Mesodermal cell (in vitro differentiated cells): ENCODE data around the gene LITAF.
"Not testable (repeated sequence)": the region's sequence is repeated elsewhere in the genome, so short reads cannot be mapped to it uniquely, and the experiment has no call there.

Experiments
- H3K27ac ChIP-seq: 2 replicates; pipeline ENCODE4 v1.7.0; 2013; ENCODE audit warnings: mild to moderate bottlenecking, low read depth, low read length, moderate library complexity; ENCODE audit not compliant: severe bottlenecking
- H3K36me3 ChIP-seq: 2 replicates; pipeline ENCODE4 v1.7.1; 2013; ENCODE audit warnings: mild to moderate bottlenecking, low read length, moderate library complexity; ENCODE audit not compliant: control insufficient read depth, insufficient read depth
- H3K4me1 ChIP-seq: one replicate; pipeline ENCODE4 v1.7.1; 2013; ENCODE audit warnings: mild to moderate bottlenecking, low read length; ENCODE audit not compliant: insufficient read depth, control insufficient read depth, poor library complexity, severe bottlenecking
- H3K4me3 ChIP-seq: 2 replicates; pipeline ENCODE4 v1.7.0; 2013; ENCODE audit warnings: low read length, control low read depth, mild to moderate bottlenecking; ENCODE audit not compliant: insufficient read depth, poor library complexity, severe bottlenecking; ENCODE audit errors: extremely low read depth
- H3K9me3 ChIP-seq: 2 replicates; pipeline ENCODE4 v1.7.1; 2013; ENCODE audit warnings: mild to moderate bottlenecking, low read length, moderate library complexity; ENCODE audit not compliant: control insufficient read depth
- WGBS, 2 experiments: methylation state at CpG; one replicate each; pipeline ENCODE4 v1.1.5; 2013; ENCODE audit warnings: missing lambda C conversion rate in 2 of 2; ENCODE audit not compliant: insufficient coverage in 2 of 2; 5-methylcytosine and 5-hydroxymethylcytosine counted together

The LITAF gene

DNA sequence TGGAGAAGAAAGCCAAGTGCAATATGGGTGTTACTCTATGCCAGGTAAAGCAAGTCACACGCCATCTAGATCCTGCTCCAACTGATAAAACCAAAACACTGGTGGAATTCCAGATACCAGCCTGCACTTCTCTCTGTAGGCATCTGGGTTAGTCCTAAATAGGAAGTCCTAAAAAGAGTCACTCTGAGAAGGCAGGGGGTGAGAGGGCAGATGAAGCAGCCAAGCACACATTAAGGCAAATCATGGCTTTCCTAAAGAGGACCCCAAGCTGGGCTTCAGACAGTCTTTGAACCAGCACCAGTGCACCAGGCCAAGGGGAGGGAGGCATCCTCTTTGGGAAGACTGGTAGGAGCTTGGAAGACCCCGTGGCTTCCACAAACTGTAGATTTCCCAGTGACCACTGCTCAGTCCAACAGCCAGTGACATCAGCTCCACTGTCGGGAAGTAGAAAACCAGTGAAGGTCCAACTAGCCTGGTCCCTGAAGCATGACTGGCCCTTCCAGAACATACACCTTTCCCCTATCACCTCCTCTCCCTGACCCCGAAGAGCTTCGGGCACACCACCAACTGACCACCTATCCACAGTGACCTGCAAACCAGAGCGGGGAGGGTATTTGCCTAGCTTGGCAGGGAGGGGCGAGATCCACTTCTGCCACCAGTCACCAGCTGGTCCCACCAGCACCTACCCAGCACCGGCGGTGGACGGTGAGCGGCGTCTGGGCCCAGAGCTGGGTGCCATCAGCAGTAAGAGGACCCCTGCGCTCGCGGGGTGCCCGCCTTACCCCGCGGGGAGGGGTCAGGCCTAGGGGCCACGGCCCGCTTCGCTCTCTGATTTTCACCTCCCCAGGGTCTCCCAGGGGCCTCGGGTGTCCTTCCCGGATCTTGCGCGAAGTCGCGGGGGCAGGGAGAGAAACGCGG, 1.0 kb downstream of the LITAF start:
- Histone ChIP-seq H3K4me1 (peaks cover 13% of the 10 kb centered on the region), H3K36me3 (peaks cover 4% of the 10 kb centered on the region), H3K4me3 (peak overlapping the region; percentile 72), H3K9me3 (no peaks in the 10 kb centered on the region), H3K27ac (no peak overlapping the region)
- 19 to 23% methylated on average over 22 to 23 of the region's 29 CpGs for WGBS, 2 experiments

DNA sequence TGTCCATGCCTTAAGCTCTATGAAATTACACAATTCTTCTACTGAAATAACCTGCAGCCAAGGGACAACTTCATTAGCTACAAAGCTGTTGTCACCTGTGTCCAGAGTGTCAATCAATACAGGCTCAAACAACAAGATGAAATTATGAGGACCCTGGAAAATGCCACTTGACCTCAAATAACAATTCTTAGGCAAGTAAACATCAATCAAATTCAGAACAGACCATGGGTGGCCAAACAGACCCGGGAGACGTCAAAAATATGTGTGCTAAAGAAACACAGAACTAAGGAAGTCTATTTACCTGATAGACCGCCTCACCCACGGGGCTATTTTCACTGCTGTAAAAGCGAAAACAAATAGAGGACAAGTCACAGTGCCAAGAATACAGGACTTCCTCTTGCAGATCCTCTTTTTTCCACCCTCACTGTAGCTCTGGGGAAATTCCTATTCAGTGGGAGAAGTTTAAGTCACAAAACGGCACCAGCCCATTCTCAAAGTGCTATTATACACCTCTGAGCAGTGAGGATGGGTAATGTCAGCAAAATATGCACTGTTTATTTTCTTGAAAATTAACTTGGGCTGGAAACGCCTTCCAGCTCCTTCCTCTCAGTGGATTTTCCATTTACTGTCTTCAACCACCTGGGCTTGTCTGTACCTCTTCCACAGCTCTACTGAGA, 2.7 kb downstream of the LITAF start:
- peaks cover 6% of the 10 kb centered on the region for H3K36me3 ChIP-seq
- WGBS, 2 experiments, result 46 to 51% methylated on average over 3 to 6 of the region's 7 CpGs
- H3K27ac ChIP-seq, result no peak overlapping the region
- H3K9me3 ChIP-seq, result no peaks in the 10 kb centered on the region
- no peak overlapping the region for H3K4me3 ChIP-seq
- H3K4me1 ChIP-seq, result peaks cover 13% of the 10 kb centered on the region

DNA sequence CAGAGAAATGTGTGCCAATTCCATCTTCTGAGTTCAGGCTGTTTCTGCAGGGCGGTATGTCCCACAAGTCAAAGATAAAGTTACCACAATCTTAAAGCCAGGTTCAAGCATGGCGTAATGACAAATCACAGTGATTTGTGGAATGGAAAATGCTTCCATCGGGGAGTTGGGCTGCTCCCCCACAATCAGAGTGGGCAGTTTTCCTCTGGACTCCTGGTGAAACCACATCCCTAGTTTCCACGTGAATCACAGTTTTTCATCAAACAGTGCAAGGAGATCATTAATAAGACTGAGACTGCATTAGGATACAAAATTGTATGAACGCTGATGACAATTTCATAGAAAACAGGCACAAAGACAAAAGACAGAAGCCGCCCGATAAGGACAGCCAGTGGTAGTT, 3.6 kb downstream of the LITAF start:
- H3K4me1 ChIP-seq, result peaks cover 13% of the 10 kb centered on the region
- H3K36me3 ChIP-seq, result peaks cover 10% of the 10 kb centered on the region
- H3K9me3 ChIP-seq, result no peaks in the 10 kb centered on the region
- H3K4me3 ChIP-seq, result no peak overlapping the region
- WGBS, 2 experiments, result 68 to 82% methylated on average over 3 to 5 of the region's 7 CpGs
- no peak overlapping the region for H3K27ac ChIP-seq

DNA sequence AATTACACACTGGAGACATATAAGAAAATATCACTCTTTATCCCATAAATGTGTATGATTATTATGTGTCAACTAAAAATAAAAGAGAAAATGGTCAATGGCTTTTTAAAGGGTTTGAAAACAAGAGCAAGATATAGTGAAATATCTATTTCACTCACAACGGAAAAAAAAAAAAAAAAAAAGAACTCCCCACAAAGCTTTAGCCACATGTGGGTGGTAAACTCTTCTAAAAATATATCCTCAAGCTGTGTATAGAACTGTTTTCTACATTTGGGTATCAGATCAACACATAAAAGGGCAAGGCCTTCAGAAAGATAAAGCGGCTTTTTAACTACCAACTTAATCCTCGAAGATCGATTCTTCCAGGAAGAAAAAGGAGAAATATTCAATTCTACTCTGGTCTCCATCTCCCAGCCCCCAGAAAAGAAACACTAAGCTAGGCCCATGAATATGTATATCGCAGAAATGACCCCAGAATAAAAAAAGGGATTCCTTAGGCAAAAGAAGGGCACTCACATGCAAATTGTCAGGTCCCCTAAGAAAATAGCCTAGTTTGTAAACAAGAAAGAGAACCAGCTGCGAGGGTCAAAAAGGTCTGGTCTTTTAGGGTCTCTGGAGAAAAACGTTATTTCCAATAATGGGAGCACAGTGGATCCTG, 4.4 kb downstream of the LITAF start:
- 22% methylated on average over 4 of the region's 7 CpGs; no CpG with 5 or more reads in 1 of the 2 experiments for WGBS, 2 experiments
- H3K9me3 ChIP-seq, result no peaks in the 10 kb centered on the region
- H3K36me3 ChIP-seq, result peaks cover 14% of the 10 kb centered on the region
- H3K4me1 ChIP-seq, result peaks cover 13% of the 10 kb centered on the region
- no peak overlapping the region for H3K27ac ChIP-seq
- no peak overlapping the region for H3K4me3 ChIP-seq

DNA sequence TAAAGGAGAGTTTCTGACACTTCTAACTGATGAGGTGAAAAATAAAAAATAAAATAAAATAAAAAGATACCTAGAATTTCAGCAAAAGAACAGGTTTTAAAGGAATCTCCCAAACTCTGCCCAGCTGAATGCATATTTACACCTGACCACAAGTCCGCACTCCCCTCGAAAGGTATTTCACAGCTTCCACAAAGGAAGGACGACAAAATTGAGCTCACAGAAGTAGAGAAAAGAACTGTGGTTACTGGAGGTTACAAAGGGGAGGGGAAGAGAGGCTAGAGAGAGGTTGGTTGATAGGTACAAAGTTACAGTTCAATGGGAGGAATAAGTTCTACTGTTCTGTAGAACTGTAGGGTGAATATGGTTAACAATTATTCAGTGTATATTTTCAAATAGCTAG, 5.0 kb downstream of the LITAF start:
- Histone ChIP-seq H3K9me3 (no peaks in the 10 kb centered on the region), H3K36me3 (peaks cover 14% of the 10 kb centered on the region), H3K4me3 (no peak overlapping the region), H3K4me1 (peaks cover 13% of the 10 kb centered on the region), H3K27ac (no peak overlapping the region)
- WGBS, 2 experiments, result 63% methylated on average over 1 of the region's 3 CpGs; no CpG with 5 or more reads in 1 of the 2 experiments

DNA sequence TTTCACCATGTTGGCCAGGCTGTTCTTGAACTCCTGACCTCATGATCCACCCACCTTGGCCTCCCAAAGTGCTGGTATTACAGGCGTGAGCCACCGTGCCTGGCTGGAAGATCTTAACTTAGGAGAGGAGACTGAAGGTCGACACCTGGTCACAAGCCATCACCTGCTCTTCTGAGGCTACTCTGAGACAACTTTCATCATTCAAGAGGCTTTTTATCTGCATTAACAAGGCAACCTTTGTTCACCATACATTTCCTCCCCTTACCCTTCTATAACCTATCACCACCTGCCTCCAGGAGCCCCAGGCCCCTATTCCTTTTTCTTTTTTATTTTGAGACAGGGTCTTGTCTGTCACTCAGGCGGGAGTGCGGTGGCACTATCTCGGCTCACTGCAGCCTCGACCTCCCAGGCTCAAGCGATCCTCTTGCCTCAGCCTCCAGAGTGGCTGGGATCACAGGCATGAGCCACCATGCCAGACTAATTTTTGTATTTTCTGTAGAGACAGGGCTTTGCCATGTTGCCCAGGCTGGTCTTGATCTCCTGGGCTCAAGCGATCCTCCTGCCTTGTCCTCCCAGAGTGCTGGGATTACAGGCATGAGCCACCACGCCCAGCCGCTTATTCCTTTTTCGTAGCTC, 6.2 kb downstream of the LITAF start:
- peaks cover 13% of the 10 kb centered on the region for H3K4me1 ChIP-seq
- no peak overlapping the region for H3K4me3 ChIP-seq
- 95 to 98% methylated on average over 10 of the region's 12 CpGs for WGBS, 2 experiments
- no peak overlapping the region for H3K27ac ChIP-seq
- no peaks in the 10 kb centered on the region for H3K9me3 ChIP-seq
- peaks cover 16% of the 10 kb centered on the region for H3K36me3 ChIP-seq

DNA sequence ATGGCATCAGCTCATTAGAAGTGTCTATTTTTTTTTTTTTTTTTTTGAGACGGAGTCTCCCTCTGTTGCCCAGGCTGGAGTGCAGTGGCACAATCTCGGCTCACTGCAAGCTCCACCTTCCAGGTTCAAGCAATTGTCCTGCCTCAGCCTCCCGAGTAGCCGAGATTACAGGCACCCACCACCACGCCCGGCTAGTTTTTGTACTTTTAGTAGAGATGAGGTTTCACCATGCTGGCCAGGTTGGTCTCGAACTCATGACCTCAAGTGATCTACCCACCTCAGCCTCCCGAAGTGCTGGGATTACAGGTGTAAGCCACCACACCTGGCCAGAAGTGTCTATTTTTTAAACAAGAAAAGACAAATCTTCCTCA, 9.4 kb downstream of the LITAF start:
- peaks cover 23% of the 10 kb centered on the region for H3K36me3 ChIP-seq
- H3K9me3 ChIP-seq, H3K4me3 ChIP-seq, H3K4me1 ChIP-seq, H3K27ac ChIP-seq: not testable (repeated sequence)
- WGBS, 2 experiments, result 94 to 98% methylated on average over 5 to 6 of the region's 8 CpGs

DNA sequence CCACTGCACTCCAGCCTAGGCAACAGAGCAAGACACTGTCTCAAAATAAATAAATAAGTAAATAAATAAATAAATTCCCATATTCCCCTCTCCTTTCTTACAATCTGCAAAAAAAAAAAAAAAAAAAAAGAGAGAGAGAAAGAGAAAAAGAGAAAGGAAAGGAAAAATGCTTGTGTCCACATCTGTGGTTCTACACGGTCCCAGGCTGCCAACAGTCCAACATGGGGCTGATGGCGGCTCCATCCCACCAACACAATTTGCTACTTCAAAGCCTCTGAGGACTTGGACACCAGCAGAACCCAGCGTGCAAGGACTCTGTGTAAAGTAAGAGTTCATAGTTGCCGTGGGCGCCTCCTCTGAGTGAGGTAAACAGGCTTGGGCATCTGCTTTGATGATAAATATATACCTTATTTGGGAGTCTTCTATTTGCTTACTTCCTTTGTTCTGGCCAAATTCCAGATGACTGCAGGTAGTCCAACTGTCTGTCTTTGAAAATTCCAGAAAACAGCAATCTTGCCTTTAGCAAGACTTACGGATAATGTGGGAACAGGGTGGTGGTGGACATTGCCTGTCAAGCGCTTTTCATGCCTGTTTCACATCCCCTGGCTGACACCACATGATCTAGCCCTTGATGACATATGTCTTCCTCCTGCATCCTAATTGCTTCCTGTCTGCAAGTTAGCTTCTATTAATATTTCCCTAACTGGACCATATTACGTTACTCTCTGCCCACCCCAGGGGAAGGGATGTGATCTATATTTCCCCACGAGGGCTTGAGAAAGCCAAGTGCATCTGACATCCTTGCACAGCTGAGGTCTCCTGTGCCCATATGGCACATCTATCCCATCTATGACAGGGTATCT, 10.1 kb downstream of the LITAF start:
- H3K4me3 ChIP-seq, result no peak overlapping the region
- 97 to 100% methylated on average over 2 to 5 of the region's 9 CpGs for WGBS, 2 experiments
- peaks cover 23% of the 10 kb centered on the region for H3K36me3 ChIP-seq
- H3K4me1 ChIP-seq, result peaks cover 3% of the 10 kb centered on the region
- H3K9me3 ChIP-seq, result no peaks in the 10 kb centered on the region
- no peak overlapping the region for H3K27ac ChIP-seq

DNA sequence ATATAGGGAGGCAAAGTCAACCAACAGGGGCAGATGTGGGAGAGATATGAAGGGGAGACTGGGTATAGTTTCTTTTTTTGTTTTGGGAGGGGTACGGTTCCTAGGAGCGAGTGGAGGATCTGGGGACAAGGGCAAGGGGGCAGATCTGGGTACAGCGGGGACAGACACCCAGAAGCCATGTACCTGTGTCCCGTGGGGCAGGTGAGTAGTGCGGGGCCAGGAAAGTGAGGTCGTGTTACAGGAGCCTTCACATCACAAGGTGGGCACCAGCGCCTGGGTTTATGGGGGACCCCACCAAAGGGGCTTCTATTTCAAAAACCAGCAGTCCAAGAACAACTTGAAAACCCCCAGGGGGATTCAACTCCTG, 11.5 kb downstream of the LITAF start:
- peaks cover 5% of the 10 kb centered on the region for H3K4me1 ChIP-seq
- peaks cover 17% of the 10 kb centered on the region for H3K36me3 ChIP-seq
- no peak overlapping the region for H3K4me3 ChIP-seq
- 80 to 97% methylated on average over 1 to 4 of the region's 7 CpGs for WGBS, 2 experiments
- no peaks in the 10 kb centered on the region for H3K9me3 ChIP-seq
- no peak overlapping the region for H3K27ac ChIP-seq
